ENCODE results near the gene SLC39A7. TPM values are rescaled to one million over a fixed set of nuclear protein-coding genes. Genes with fewer than 3 reads are reported as not detected.

The SLC39A7 gene
- total and polyA plus RNA-seq, 2 of the 13 experiments (the other 11 are each of a cell fraction or from before 2014, with no cell fraction given): 142 to 229 TPM

DNA sequence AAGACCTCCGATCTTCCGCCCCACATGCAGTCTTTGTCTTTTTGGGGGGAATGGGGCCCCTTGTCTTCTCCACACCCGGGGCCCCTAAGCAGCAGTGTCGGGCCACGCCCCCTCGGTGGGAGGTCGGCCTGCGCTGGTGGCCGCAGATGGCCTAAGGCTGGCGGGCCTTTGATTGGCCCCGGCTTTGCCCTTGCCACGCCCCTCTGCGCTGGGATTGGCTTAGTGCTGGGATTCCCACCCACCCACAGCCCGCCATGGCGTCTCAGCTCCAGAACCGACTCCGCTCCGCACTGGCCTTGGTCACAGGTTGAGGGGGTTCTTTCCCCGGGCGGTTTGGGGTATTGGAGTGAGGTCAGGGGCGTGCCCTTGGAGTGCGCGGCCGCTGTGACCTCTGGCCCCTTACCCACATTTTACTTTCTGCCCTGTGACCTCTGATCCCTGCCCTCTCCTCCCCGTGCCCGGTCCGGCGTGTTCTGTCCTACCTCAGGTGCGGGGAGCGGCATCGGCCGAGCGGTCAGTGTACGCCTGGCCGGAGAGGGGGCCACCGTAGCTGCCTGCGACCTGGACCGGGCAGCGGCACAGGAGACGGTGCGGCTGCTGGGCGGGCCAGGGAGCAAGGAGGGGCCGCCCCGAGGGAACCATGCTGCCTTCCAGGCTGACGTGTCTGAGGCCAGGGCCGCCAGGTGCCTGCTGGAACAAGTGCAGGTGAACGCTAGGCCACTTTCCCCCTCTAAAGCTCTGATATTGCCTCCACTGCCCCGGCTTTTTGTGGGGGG lies 3.9 kb downstream of the SLC39A7 start, which contains the start of gene HSD17B8 (continued):
- TF ChIP-seq ZBTB40 (IDR thresholded peaks at IDR 0.05) (no peak), ZBTB40 (CRISPR knock-in tag; IDR thresholded peaks at IDR 0.05) (no peak), ZNF343 (CRISPR knock-in tag; IDR thresholded peaks at IDR 0.05) (peak; percentile 89; the same call in 1 of the 2 replicates), SUZ12 (IDR thresholded peaks at IDR 0.05; ENCODE audit: low read depth, low read length) (no peak), ZNF207 (IDR thresholded peaks at IDR 0.05; ENCODE audit: borderline replicate concordance) (no peak), POGZ (CRISPR knock-in tag; IDR thresholded peaks at IDR 0.05) (peak; percentile 76), SRSF1 (optimal IDR thresholded peaks at IDR 0.05; ENCODE audit: low read depth, low read length) (no peak), NR2F6 (IDR thresholded peaks at IDR 0.05) (peak; percentile 88), NR2F6 (CRISPR knock-in tag; IDR thresholded peaks at IDR 0.05) (peak; percentile 71), SATB2 (CRISPR knock-in tag; IDR thresholded peaks at IDR 0.05) (0 out of 2 replicates have a peak, but pooled peaks have one; percentile 64), PAF1 (CRISPR knock-in tag; IDR thresholded peaks at IDR 0.05) (peak; percentile 72; the same call in 1 of the 2 replicates), ZNF354B (CRISPR knock-in tag; IDR thresholded peaks at IDR 0.05) (peak; percentile 82; the same call in 1 of the 2 replicates), HNF4A (CRISPR knock-in tag; IDR thresholded peaks at IDR 0.05) (peak; percentile 76), GATAD1 (CRISPR knock-in tag; IDR thresholded peaks at IDR 0.05) (peak; percentile 73), IRF9 (CRISPR knock-in tag; IDR thresholded peaks at IDR 0.05; ENCODE audit: borderline replicate concordance) (0 out of 2 replicates have a peak, but pooled peaks have one; percentile 29), ZC3H13 (CRISPR knock-in tag; IDR thresholded peaks at IDR 0.05) (peak; percentile 92), ZNF282 (IDR thresholded peaks at IDR 0.05; ENCODE audit: partially characterized antibody) (no peak), WIZ (CRISPR knock-in tag; IDR thresholded peaks at IDR 0.05) (no peak)
- TF ChIP-seq, protein P1, sequence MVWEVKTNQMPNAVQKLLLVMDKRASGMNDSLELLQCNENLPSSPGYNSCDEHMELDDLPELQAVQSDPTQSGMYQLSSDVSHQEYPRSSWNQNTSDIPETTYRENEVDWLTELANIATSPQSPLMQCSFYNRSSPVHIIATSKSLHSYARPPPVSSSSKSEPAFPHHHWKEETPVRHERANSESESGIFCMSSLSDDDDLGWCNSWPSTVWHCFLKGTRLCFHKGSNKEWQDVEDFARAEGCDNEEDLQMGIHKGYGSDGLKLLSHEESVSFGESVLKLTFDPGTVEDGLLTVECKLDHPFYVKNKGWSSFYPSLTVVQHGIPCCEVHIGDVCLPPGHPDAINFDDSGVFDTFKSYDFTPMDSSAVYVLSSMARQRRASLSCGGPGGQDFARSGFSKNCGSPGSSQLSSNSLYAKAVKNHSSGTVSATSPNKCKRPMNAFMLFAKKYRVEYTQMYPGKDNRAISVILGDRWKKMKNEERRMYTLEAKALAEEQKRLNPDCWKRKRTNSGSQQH (CRISPR knock-in tag; IDR thresholded peaks at IDR 0.05; ENCODE audit: low read depth): peak; percentile 50; the same call in 1 of the 2 replicates
